ENCODE measurements around the gene NSUN2.

GRCh38 chr5:6659941-6660684, 27.3 kb upstream of the NSUN2 start:
- TF ChIP-seq POLR2A (IDR thresholded peaks at IDR 0.05; ENCODE audit: low read depth): no peak
- no peak for TF ChIP-seq CTCF (IDR thresholded peaks at IDR 0.05)
- TF ChIP-seq POLR2AphosphoS5 (IDR thresholded peaks at IDR 0.05): no peak
- TF ChIP-seq EP300 (IDR thresholded peaks at IDR 0.05): no peak

Data from esophagus muscularis mucosa (tissue), 4 donors.